Duodenal mucosa (tissue), 2 donors: ENCODE results near the gene ODAPH.

Source experiments
- H3K27ac ChIP-seq: one replicate; pipeline ENCODE4 v1.7.0; 2013; ENCODE audit warnings: low read depth, low read length
- H3K27me3 ChIP-seq, 2 donors: one replicate each; pipeline ENCODE4 v1.7.0; 2013; ENCODE audit warnings: low read length in 2 of 2, control low read depth in 1 of 2; ENCODE audit not compliant: insufficient read depth in 2 of 2, control insufficient read depth in 1 of 2
- H3K36me3 ChIP-seq, 2 donors: one replicate each; pipeline ENCODE4 v1.7.0; 2013; ENCODE audit warnings: low read length in 2 of 2, control low read depth in 1 of 2; ENCODE audit not compliant: insufficient read depth in 2 of 2, control insufficient read depth in 1 of 2
- H3K4me1 ChIP-seq, 2 donors: one replicate each; pipeline ENCODE4 v1.7.0; 2013; ENCODE audit warnings: low read length in 2 of 2, control low read depth in 1 of 2; ENCODE audit not compliant: insufficient read depth in 2 of 2, control insufficient read depth in 1 of 2
- H3K4me3 ChIP-seq, 2 donors: one replicate each; pipeline ENCODE4 v1.7.0; 2013; ENCODE audit warnings: low read length in 2 of 2, low read depth in 1 of 2
- H3K9ac ChIP-seq, 2 donors: one replicate each; pipeline ENCODE4 v1.7.0; 2013; ENCODE audit warnings: low read length in 2 of 2, low read depth in 1 of 2
- H3K9me3 ChIP-seq, 2 donors: one replicate each; pipeline ENCODE4 v1.7.0; 2013; ENCODE audit warnings: low read length in 2 of 2, control low read depth in 1 of 2; ENCODE audit not compliant: control insufficient read depth in 1 of 2

The ODAPH gene

DNA sequence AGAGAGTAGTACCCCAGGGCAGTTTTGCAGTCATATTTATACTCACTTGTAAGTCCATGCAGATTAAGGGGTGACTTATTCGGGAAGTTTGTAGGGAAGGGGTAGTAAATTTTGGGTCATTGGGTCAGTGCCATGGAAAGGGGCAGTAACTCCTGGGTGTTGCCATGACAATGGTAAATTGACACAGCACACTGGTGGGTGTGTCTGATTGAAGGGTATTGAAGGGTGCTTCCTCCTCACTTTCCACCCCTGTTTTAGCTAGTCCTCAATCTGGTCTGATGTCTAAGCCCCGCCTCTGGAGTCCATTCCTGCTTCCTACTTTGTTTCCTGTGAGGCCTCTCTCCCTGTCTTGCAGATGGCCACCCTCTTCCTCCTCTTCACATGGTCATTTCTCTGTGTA lies 11.9 kb downstream of the ODAPH start:
- no peak overlapping the region for H3K9ac ChIP-seq
- H3K4me1 ChIP-seq = peaks cover 0 to 3% of the 10 kb centered on the region in 2 donors

DNA sequence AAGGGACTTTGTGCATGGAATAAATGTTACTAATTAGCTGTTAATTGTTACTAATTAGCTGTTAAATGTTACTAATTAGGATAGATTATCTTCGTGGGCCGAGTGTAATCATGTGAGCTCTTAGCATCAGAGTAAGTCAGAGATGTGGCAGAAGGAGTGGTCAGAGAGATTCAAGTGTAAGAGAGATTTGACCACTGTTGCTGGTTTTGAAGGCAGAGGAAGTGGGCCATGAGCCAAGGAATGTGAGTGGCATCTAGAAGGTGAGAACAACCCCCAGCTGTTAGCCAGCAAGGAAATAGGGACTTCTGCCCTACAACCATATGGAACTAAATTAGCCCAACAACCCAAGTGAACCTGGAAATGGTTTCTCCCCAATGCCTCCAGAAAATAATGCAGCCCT lies 28.2 kb downstream of the ODAPH start:
- H3K27ac ChIP-seq = no peak overlapping the region
- no peaks in the 10 kb centered on the region for H3K4me1 ChIP-seq
- no peak overlapping the region for H3K9ac ChIP-seq
- no peaks in the 10 kb centered on the region for H3K27me3 ChIP-seq
- no peak overlapping the region for H3K4me3 ChIP-seq
- no peaks in the 10 kb centered on the region for H3K36me3 ChIP-seq
- no peaks in the 10 kb centered on the region for H3K9me3 ChIP-seq

More for the DNA sequence above, 11.9 kb downstream of the ODAPH start:
- Histone ChIP-seq H3K36me3 (no peaks in the 10 kb centered on the region), H3K9me3 (no peaks in the 10 kb centered on the region), H3K4me3 (no peak overlapping the region), H3K27ac (no peak overlapping the region), H3K27me3 (no peaks in the 10 kb centered on the region)

DNA sequence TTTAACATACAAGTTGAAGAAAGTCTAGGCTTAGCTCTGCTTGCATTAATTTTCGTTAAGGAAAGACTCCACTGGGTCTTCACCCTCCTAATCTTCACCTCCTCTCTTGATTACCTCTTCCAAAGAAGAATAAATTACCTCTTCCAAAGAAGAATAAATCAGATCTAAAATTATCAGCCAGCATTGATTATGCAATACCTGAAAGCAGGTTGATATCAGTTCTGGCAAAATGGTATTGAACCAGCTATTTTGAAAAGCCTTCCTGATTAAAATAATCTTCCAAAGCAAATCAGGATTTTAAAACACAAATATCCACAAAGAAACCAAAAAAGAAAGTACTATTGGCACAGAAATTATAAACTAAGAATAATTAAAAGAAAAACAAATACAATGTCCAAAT lies 37.5 kb downstream of the ODAPH start:
- Histone ChIP-seq H3K36me3 (no peaks in the 10 kb centered on the region), H3K4me3 (no peak overlapping the region), H3K27me3 (no peaks in the 10 kb centered on the region), H3K27ac (no peak overlapping the region), H3K9me3 (no peaks in the 10 kb centered on the region), H3K9ac (no peak overlapping the region), H3K4me1 (no peaks in the 10 kb centered on the region)

DNA sequence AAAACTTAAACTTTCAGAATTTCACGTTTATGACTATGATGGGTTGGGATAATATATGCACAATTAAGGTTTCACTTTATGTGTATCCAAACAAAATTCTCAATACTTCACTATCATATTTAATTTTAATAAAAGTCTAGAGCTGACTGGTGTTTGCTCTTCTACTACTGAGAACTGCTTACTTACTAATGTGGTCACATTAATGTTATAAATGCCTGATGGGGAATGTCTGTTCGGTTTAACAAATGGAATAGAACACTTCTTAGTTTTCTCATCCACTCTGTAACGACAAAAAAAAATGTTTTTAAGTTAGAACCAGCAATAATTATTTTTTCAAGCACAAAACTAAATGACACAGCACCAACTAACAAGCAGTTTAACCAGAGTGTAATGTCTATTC lies 40.2 kb downstream of the ODAPH start:
- Histone ChIP-seq H3K9ac (no peak overlapping the region), H3K4me1 (no peaks in the 10 kb centered on the region), H3K27me3 (no peaks in the 10 kb centered on the region), H3K27ac (no peak overlapping the region), H3K9me3 (no peaks in the 10 kb centered on the region), H3K4me3 (no peak overlapping the region), H3K36me3 (no peaks in the 10 kb centered on the region)

DNA sequence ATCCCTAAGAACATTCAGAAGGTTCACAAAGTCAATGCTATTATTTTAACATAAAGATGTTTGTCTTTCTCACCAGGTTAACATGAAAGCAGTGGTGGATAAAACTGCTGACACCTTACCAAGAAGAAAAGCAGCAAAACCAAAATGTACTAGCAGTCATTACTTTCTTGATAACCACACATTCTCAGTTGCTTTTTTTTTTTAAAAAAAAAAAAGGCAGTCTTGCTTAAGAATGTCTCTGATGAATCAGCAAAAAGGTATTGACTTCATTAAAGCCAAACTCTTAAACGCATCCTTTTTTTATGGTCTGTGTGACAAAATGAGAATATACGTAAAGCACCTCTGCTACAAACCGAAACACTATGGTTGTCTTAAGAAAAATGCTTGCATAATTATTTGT lies 42.5 kb downstream of the ODAPH start:
- no peaks in the 10 kb centered on the region for H3K9me3 ChIP-seq
- H3K4me1 ChIP-seq = no peaks in the 10 kb centered on the region
- H3K36me3 ChIP-seq = no peaks in the 10 kb centered on the region
- H3K27me3 ChIP-seq = no peaks in the 10 kb centered on the region
- no peak overlapping the region for H3K4me3 ChIP-seq
- H3K9ac ChIP-seq = no peak overlapping the region
- H3K27ac ChIP-seq = no peak overlapping the region

DNA sequence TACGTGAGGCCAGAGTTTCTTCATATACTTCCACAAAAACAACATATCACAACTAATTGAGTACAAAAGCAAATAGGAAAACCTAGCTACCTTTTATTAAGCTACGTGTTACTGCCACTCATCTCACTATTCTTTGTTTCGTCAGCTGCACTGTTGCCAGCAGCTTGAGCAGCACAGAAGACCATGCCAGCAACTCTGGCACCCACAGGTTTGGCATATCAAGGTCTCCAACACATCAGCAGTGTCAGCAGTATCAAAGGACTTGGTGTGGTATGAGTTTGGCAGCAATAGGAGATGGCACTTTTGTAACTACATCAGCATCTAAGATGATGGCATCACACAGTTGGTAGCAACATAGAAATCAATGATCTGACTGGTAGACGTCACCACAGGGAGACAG lies 43.8 kb downstream of the ODAPH start:
- H3K27me3 ChIP-seq = no peaks in the 10 kb centered on the region
- H3K4me3 ChIP-seq = no peak overlapping the region

DNA sequence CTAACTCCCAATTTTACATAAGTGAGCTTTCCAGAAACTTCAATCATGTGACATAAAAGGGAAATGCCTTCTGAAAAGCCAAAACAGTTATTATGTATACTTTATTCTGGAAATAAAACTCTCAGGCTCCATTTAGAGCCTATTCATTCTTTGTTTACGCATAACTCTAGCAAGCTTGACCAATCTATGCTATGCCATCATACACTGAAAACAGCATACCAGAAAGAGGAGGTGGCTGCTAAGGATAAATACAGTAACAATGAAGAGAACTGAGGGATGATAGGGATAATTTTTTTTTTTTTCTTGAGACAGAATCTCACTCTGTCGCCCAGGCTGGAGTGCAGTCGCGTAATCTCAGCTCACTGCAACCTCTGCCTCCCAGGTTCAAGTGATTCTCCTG lies 50.1 kb downstream of the ODAPH start:
- Histone ChIP-seq H3K9me3 (no peaks in the 10 kb centered on the region), H3K4me1 (no peaks in the 10 kb centered on the region), H3K27me3 (no peaks in the 10 kb centered on the region), H3K27ac (no peak overlapping the region), H3K4me3 (no peak overlapping the region), H3K9ac (no peak overlapping the region), H3K36me3 (no peaks in the 10 kb centered on the region)

More for the DNA sequence above, 43.8 kb downstream of the ODAPH start:
- H3K9ac ChIP-seq = no peak overlapping the region
- H3K9me3 ChIP-seq = no peaks in the 10 kb centered on the region
- H3K4me1 ChIP-seq = no peaks in the 10 kb centered on the region
- no peaks in the 10 kb centered on the region for H3K36me3 ChIP-seq
- no peak overlapping the region for H3K27ac ChIP-seq

DNA sequence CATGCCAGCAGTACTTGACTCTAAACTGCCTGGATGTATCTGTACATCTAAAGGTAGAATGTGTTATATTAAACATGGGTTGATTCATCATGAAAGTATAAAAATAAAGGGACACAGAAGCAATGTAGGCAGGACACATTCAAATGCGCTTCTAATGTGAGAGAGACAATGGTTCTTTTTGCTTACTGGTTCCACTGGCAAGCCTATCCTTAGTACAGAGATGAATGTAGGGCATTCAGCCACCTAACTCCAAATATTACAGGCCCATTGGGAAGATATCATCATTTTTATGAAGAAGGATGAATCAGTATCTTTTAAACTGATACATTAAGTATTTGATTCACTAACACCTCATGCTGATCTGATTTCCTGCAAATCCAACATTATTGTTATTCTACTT lies 56.4 kb downstream of the ODAPH start:
- H3K27me3 ChIP-seq = no peaks in the 10 kb centered on the region
- H3K4me3 ChIP-seq = no peak overlapping the region
- no peaks in the 10 kb centered on the region for H3K4me1 ChIP-seq
- H3K36me3 ChIP-seq = no peaks in the 10 kb centered on the region
- H3K9ac ChIP-seq = no peak overlapping the region
- no peaks in the 10 kb centered on the region for H3K9me3 ChIP-seq
- H3K27ac ChIP-seq = no peak overlapping the region
